IMR-90 (cell line): Measurements from ENCODE around the gene ALDH1A2.
"Not testable (repeated sequence)": the region's sequence is repeated elsewhere in the genome, so short reads cannot be mapped to it uniquely, and the experiment has no call there.

Experiments used
- MXI1 ChIP-seq: IDR thresholded peaks from 2 replicates; pipeline ENCODE4 v1.6.1; 2012; ENCODE audit warnings: low read depth, mild to moderate bottlenecking, low read length, moderate library complexity, borderline replicate concordance
- RAD21 ChIP-seq: IDR thresholded peaks from 2 replicates; pipeline ENCODE4 v1.6.1; 2012; ENCODE audit warnings: low read length, improper control_type of control experiment

DNA sequence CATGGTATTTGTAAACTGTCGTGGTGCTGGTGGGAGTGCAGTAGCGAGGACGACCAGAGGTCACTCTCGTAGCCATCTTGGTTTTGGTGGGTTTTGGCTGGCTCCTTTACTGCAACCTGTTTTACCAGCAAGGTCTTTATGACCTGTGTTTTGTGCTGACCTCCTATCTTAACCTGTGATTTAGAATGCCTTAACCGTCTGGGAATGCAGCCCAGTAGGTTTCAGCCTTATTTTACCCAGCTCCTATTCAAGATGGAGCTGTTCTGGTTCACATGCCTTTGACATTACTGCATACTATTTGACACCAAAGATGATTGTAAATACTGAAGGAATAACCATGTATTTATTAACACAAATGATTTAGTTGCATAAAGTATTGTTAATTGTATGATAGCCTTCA lies 15.4 kb upstream of the ALDH1A2 start:
- TF ChIP-seq RAD21, MXI1: not testable (repeated sequence)
